ENCODE measurements around the gene GRIN3A. TPM values are rescaled to one million over a fixed set of nuclear protein-coding genes. Genes with fewer than 3 reads are reported as not detected.

The GRIN3A gene
- polyA plus RNA-seq, 4 donors = 1.9 to 3.1 (median 2.4) TPM

- no peak for DNase-seq (ENCODE audit: low read depth in 4 of 4, low spot score in 3 of 4)
These were observed 32.1 kb downstream of the GRIN3A start for GRCh38 chr9:101706261-101706798.

DNA sequence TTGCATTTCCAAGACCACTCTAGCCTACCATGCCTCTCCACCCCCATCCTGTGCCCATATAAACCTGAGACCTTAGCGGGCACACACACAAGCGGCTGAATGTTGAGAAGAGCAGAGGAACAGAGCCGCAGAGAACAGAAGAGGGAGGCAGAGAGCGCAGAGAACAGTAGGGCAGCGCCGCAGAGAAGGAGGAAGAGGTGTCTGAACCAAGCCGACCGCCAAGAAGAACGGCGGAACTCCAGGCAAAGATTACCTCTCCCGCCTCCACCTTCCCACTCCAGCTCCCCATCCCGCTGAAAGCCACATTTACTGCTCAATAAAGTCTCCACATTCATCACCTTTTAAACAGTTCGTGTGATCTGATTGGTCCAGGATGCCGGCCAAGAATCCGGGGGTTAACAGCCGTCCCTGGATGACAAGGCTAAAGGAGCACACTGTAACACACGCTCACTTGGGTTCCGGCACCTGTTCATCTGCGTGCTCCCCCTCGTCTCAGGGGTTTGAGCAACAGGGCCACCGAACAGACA, 33.2 kb downstream of the GRIN3A start:
- no peak for DNase-seq (ENCODE audit: low read depth in 4 of 4, low spot score in 3 of 4)

GRCh38 chr9:101702257-101702656, 36.2 kb downstream of the GRIN3A start:
- no peak for DNase-seq (ENCODE audit: low read depth in 4 of 4, low spot score in 3 of 4)

GRCh38 chr9:101693546-101694336, 44.7 kb downstream of the GRIN3A start:
- DNase-seq (ENCODE audit: low read depth in 4 of 4, low spot score in 3 of 4) = no peak

- DNase-seq (ENCODE audit: low read depth in 4 of 4, low spot score in 3 of 4) = no peak
These were observed 46.8 kb downstream of the GRIN3A start for GRCh38 chr9:101691657-101692056.

DNA sequence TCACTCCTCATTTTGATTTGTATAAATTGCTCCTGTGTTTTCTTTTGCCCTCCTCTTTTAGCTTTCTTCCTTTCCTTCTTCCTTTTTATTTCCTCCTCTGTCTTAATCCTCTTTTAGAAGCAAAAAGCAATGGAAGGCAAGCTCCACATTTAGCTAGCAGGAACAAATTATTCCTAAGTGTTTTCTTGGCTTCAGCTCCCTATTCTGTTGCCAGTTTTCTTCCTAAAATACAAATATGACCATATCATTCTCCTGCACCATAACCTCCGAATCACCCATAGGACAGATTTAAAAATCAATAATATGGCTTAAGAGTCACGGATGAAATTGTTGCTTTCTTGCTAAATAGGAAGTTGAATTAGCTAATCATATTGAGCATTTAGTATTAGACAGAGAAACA, 49.4 kb downstream of the GRIN3A start:
- DNase-seq (ENCODE audit: low read depth in 4 of 4, low spot score in 3 of 4) = no peak

DNA sequence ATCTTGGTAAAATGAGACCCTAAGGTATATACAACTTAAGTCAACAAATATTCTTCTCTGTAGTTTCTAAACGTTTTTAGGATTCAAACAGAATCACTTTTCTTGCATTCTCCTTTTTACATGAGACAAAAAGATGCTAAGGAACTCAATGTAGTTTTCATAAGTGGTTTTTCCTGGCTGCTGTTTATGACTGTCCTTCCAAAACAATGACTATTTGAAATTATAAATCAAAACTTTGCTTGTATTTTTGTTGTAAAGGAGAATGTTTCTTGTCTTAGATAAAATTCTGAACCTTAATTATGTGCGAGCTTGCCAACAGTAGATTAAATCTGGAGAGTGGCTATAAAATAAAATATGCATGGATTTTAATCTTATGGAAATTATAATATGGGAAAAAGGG, 53.8 kb downstream of the GRIN3A start:
- DNase-seq (ENCODE audit: low read depth in 4 of 4, low spot score in 3 of 4) = no peak

GRCh38 chr9:101683236-101683635, 55.2 kb downstream of the GRIN3A start:
- no peak for DNase-seq (ENCODE audit: low read depth in 4 of 4, low spot score in 3 of 4)

GRCh38 chr9:101677861-101678260, 60.6 kb downstream of the GRIN3A start:
- DNase-seq (ENCODE audit: low read depth in 4 of 4, low spot score in 3 of 4) = no peak

GRCh38 chr9:101675341-101675740, 63.1 kb downstream of the GRIN3A start:
- no peak for DNase-seq (ENCODE audit: low read depth in 4 of 4, low spot score in 3 of 4)

GRCh38 chr9:101674165-101674564, 64.3 kb downstream of the GRIN3A start:
- no peak for DNase-seq (ENCODE audit: low read depth in 4 of 4, low spot score in 3 of 4)

GRCh38 chr9:101673642-101674041, 64.8 kb downstream of the GRIN3A start:
- no peak for DNase-seq (ENCODE audit: low read depth in 4 of 4, low spot score in 3 of 4)

DNA sequence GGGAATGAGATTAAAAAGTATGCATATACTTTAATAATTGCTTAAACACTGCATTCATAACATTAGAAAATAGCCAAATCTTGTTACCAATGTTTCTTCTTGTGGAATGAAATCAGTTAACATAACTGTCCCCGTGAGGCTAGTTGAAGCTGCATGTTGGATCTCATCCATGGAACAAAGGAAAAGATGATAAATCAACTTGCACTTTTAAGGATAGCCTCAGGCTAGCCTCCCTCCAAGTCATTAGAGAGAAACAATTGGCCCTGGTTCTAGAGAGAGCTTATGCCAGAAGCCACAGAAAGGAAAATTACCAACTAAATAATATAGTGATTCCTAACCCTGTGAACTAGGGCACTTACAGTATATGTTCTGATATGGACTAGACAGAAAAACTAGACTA, 66.9 kb downstream of the GRIN3A start:
- DNase-seq (ENCODE audit: low read depth in 4 of 4, low spot score in 3 of 4) = no peak

GRCh38 chr9:101668421-101668820, 70.0 kb downstream of the GRIN3A start:
- no peak for DNase-seq (ENCODE audit: low read depth in 4 of 4, low spot score in 3 of 4)

- DNase-seq (ENCODE audit: low read depth in 4 of 4, low spot score in 3 of 4) = no peak
These were observed 74.0 kb downstream of the GRIN3A start for GRCh38 chr9:101664453-101664852.

DNA sequence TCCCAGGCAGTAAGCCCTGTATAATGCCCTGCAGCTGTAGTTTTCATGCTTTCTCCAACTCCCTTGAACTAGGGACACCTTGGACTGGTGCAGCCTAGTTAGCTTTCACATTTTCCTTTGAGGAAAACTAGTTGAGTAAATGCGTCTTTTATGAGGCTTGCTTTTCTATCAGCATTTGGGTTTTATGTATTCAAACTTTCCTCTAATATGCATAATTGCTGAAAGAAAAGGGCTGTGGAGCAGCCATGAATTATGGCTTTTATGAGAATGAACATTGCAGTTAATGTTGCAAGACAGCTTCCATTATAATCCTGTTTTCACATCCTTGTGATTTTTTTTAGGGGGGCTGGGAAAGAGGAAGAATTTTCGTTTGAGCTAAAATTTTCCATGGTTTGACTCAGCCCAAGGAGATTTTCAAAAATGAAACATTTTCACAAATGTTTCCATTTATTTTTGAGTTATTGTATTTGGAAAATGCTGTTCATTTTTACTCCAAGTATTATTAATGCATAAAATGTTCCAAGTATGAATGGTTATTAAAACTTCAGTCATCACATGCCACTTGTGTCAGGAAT, 85.8 kb downstream of the GRIN3A start:
- DNase-seq (ENCODE audit: low read depth in 4 of 4, low spot score in 3 of 4) = peak in 1 of 4 donors; percentile 9

- no peak for DNase-seq (ENCODE audit: low read depth in 4 of 4, low spot score in 3 of 4)
These were observed 88.3 kb downstream of the GRIN3A start for GRCh38 chr9:101650142-101650541.

DNA sequence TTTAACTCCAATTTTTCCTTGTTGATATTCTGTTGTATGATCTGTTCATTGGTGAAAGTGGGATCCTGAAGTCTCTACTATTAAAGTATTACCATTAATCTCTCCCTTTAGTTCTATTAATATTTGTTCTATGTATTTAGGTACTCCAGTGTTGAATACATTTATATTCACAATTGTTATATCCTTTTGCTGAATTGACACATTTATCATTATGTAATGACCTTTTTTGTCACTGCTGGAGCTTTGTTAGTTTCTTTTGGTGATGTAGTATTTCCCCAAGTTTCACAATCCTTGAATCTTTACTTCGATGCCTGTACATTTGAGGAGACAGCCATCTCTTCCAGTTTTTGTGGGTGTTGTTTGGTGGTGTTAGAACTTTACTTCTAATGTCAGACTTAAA, 90.0 kb downstream of the GRIN3A start:
- DNase-seq (ENCODE audit: low read depth in 4 of 4, low spot score in 3 of 4) = no peak

- no peak for DNase-seq (ENCODE audit: low read depth in 4 of 4, low spot score in 3 of 4)
These were observed 98.4 kb downstream of the GRIN3A start for GRCh38 chr9:101639785-101640665.

GRCh38 chr9:101639311-101639710, 99.1 kb downstream of the GRIN3A start:
- DNase-seq (ENCODE audit: low read depth in 4 of 4, low spot score in 3 of 4) = no peak

- no peak for DNase-seq (ENCODE audit: low read depth in 4 of 4, low spot score in 3 of 4)
These were observed 102.2 kb downstream of the GRIN3A start for GRCh38 chr9:101636247-101636646.

All from right renal pelvis (tissue), 4 donors.